NCI-H526 (cell line): ENCODE measurements around the gene TBR1.

Experiments used
- DNase-seq, 2 experiments: peaks; one replicate each; lab custom pipeline; 2025; lab: John Stamatoyannopoulos, UW

Gene TBR1

GRCh38 chr2:161427664-161428587 is 11.8 kb downstream of the TBR1 start:
- DNase-seq = no peak

- no peak for DNase-seq
Observed at GRCh38 chr2:161430386-161430785, 14.3 kb downstream of the TBR1 start.

GRCh38 chr2:161432107-161432506 is 16.0 kb downstream of the TBR1 start:
- DNase-seq = no peak

GRCh38 chr2:161434118-161434517 is 18.0 kb downstream of the TBR1 start:
- no peak for DNase-seq

GRCh38 chr2:161436411-161436810 is 20.3 kb downstream of the TBR1 start:
- no peak for DNase-seq

GRCh38 chr2:161438598-161438997 is 22.5 kb downstream of the TBR1 start:
- no peak for DNase-seq

- DNase-seq = no peak
Observed at GRCh38 chr2:161445097-161445496, 29.0 kb downstream of the TBR1 start.

- no peak for DNase-seq
Observed at GRCh38 chr2:161448431-161448830, 32.3 kb downstream of the TBR1 start.

- DNase-seq = no peak
Observed at GRCh38 chr2:161471631-161472030, 55.5 kb downstream of the TBR1 start.

GRCh38 chr2:161474920-161475319 is 58.8 kb downstream of the TBR1 start:
- DNase-seq = no peak
